GM13976 (cell line): ENCODE measurements around the gene SH3TC2.

Experiments used
- DNase-seq: peaks from one replicate; pipeline ENCODE4 v3.0.0; 2012; ENCODE audit warnings: low spot score
- CTCF ChIP-seq: IDR thresholded peaks from 2 replicates; pipeline ENCODE4 v1.5.1; 2012; ENCODE audit warnings: borderline replicate concordance, mild to moderate bottlenecking; ENCODE audit not compliant: insufficient read depth; ENCODE audit errors: extremely low read depth, missing control alignments, control extremely low read depth
- in situ Hi-C: fragments of 300-500 bp; cut with MboI; formaldehyde crosslinking; loops from one replicate; pipeline ENCODE4 v1.12.0; 2022; ENCODE audit warnings: low sequenced_read_pairs, mixed read lengths, inconsistent platforms; ENCODE audit not compliant: unreplicated experiment

Gene SH3TC2

DNA sequence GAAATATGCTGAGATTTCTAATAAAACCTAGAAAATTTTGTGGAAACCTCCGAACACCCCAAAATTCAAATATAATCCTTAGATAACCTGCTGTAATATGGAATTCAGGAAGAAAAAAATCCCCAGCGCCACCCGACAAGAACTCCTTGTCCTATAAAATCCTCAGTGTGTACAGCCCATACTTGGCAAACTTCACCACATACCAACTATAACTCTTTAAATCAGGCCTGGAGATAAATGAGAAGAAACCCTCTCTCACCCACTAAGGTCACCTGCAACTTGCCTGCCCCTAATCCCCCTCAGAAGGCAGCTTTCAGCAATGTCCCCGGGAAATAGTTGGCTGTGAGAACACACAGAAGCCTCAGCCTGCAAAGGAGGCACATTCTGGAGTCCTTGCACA is 90.5 kb downstream of the SH3TC2 start:
- no peak for DNase-seq
- in situ Hi-C loops = loop anchor here (25.0 kb wide), 1 partner anchor 235 kb away; no protein-coding TSS in a partner anchor
- TF ChIP-seq CTCF = no peak

DNA sequence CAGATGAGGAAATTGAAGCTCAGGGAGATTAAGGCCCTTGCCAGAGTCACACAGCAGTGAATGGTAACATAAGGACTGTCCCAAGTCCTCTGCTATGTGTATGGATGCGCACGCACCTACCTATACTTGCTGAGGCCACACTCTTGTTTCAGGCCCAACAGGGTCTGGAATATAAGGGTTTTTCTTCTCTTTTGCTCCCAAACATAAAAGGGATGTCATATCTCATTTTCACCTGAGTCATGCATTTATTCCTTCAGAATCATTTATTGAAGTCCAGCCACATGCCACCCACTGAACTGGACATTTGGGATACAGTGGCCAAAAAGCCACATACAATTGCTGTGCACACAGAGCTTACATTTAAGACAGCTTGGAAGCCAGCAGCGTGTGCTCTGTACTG is 92.0 kb downstream of the SH3TC2 start:
- no peak for DNase-seq
- no peak for TF ChIP-seq CTCF
- in situ Hi-C loops = loop anchor here (25.0 kb wide), 1 partner anchor 234 kb away; no protein-coding TSS in a partner anchor

- TF ChIP-seq CTCF = no peak
- DNase-seq = no peak
- in situ Hi-C loops = loop anchor here (25.0 kb wide), 1 partner anchor 233 kb away; no protein-coding TSS in a partner anchor
Measured at GRCh38 chr5:148970228-148970627, 92.6 kb downstream of the SH3TC2 start.

- in situ Hi-C loops = loop anchor here (25.0 kb wide), 1 partner anchor 232 kb away; no protein-coding TSS in a partner anchor
- no peak for TF ChIP-seq CTCF
- DNase-seq = no peak
Measured at GRCh38 chr5:148969291-148969690, 93.6 kb downstream of the SH3TC2 start.

DNA sequence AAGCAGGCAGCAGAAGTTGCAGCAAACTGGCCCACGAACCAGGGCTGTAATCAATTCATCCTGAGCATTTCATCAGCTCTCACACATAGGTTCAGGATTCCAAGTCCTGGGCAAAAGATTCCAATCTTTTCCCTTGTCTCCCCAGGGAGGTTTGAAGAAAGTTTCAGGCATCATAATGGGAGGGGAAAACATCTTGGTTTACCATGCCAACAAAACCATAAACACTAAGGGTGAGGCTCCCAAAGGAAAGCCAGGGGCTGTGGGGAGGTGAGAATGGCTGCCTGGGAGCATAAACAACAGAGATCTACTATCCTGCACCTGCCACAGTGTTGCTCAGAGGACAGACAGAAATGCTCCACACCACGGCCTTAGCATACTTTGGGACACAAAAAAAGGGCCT is 94.6 kb downstream of the SH3TC2 start:
- in situ Hi-C loops = loop anchor here (25.0 kb wide), 1 partner anchor 231 kb away; no protein-coding TSS in a partner anchor
- no peak for DNase-seq
- TF ChIP-seq CTCF = no peak

- in situ Hi-C loops = loop anchor here (25.0 kb wide), 1 partner anchor 230 kb away; no protein-coding TSS in a partner anchor
- DNase-seq = no peak
- TF ChIP-seq CTCF = no peak
Measured at GRCh38 chr5:148967783-148968182, 95.1 kb downstream of the SH3TC2 start.
